Trophoblast cell (in vitro differentiated cells and primary cell): ENCODE results near the gene DMXL2.
"Not testable (repeated sequence)": the region's sequence is repeated elsewhere in the genome, so short reads cannot be mapped to it uniquely, and the experiment has no call there.

ENCODE experiments used
- DNase-seq, 2 donors: peaks; one replicate each; pipeline ENCODE4 v3.0.0-alpha.2; 2016
- H2AFZ ChIP-seq: 2 replicates; pipeline ENCODE4 v1.6.1; 2013; ENCODE audit warnings: low read length, moderate library complexity, mild to moderate bottlenecking; ENCODE audit not compliant: insufficient read depth, poor library complexity
- H2AK5ac ChIP-seq: 2 replicates; pipeline ENCODE4 v1.6.1; 2013; ENCODE audit warnings: mild to moderate bottlenecking, low read length
- H2BK120ac ChIP-seq: 2 replicates; pipeline ENCODE4 v1.6.1; 2013; ENCODE audit warnings: low read length, mild to moderate bottlenecking, moderate library complexity; ENCODE audit not compliant: insufficient read depth, poor library complexity
- H2BK12ac ChIP-seq: 2 replicates; pipeline ENCODE4 v1.6.1; 2013; ENCODE audit warnings: mild to moderate bottlenecking, low read length, moderate library complexity
- H2BK5ac ChIP-seq: 2 replicates; pipeline ENCODE4 v1.6.1; 2013; ENCODE audit warnings: low read length, low read depth, moderate library complexity, mild to moderate bottlenecking; ENCODE audit not compliant: poor library complexity
- H3K14ac ChIP-seq: 2 replicates; pipeline ENCODE4 v1.6.1; 2013; ENCODE audit warnings: mild to moderate bottlenecking, low read length
- H3K18ac ChIP-seq: 2 replicates; pipeline ENCODE4 v1.6.1; 2013; ENCODE audit warnings: mild to moderate bottlenecking, low read length
- H3K23ac ChIP-seq: 2 replicates; pipeline ENCODE4 v1.6.1; 2013; ENCODE audit warnings: low read length
- H3K27ac ChIP-seq: 2 replicates; pipeline ENCODE4 v1.5.1; 2013; ENCODE audit warnings: low read depth, mild to moderate bottlenecking, inconsistent platforms, low read length, moderate library complexity
- H3K27me3 ChIP-seq: 2 replicates; pipeline ENCODE4 v1.6.1; 2013; ENCODE audit warnings: inconsistent platforms, mild to moderate bottlenecking, low read length, moderate library complexity; ENCODE audit not compliant: insufficient read depth
- H3K36me3 ChIP-seq, 2 experiments: 1 replicate in 1 of 2; 2 replicates in 1 of 2; pipeline ENCODE4 v1.6.1; 2013; ENCODE audit warnings: low read length in 2 of 2, mild to moderate bottlenecking in 2 of 2, moderate library complexity in 1 of 2; ENCODE audit not compliant: insufficient read depth in 2 of 2, control insufficient read depth in 1 of 2
- H3K4ac ChIP-seq: 2 replicates; pipeline ENCODE4 v1.6.1; 2013; ENCODE audit warnings: low read depth, mild to moderate bottlenecking, low read length, moderate library complexity
- H3K4me1 ChIP-seq, 2 experiments: 1 replicate in 1 of 2; 2 replicates in 1 of 2; pipeline ENCODE4 v1.6.1; 2013; ENCODE audit warnings: low read length in 2 of 2, mild to moderate bottlenecking in 2 of 2, moderate library complexity in 1 of 2; ENCODE audit not compliant: insufficient read depth in 2 of 2, control insufficient read depth in 1 of 2
- H3K4me2 ChIP-seq: 2 replicates; pipeline ENCODE4 v1.6.1; 2013; ENCODE audit warnings: inconsistent platforms, mild to moderate bottlenecking, low read length, moderate library complexity
- H3K4me3 ChIP-seq: 2 replicates; pipeline ENCODE4 v1.5.1; 2013; ENCODE audit warnings: mild to moderate bottlenecking, low read depth, low read length, inconsistent platforms
- H3K79me1 ChIP-seq: one replicate; pipeline ENCODE4 v1.6.1; 2013; ENCODE audit warnings: low read length
- H3K79me2 ChIP-seq: 2 replicates; pipeline ENCODE4 v1.6.1; 2013; ENCODE audit warnings: low read length, mild to moderate bottlenecking; ENCODE audit not compliant: control insufficient read depth, insufficient read depth, poor library complexity
- H3K9ac ChIP-seq: 2 replicates; pipeline ENCODE4 v1.6.1; 2013; ENCODE audit warnings: mild to moderate bottlenecking, low read length
- H3K9me3 ChIP-seq: 2 replicates; pipeline ENCODE4 v1.6.1; 2013; ENCODE audit warnings: low read depth, mild to moderate bottlenecking, control low read depth, inconsistent platforms, low read length; ENCODE audit not compliant: insufficient read depth
- H4K12ac ChIP-seq: 2 replicates; pipeline ENCODE4 v1.6.1; 2013; ENCODE audit warnings: low read depth, mild to moderate bottlenecking, low read length, moderate library complexity
- H4K8ac ChIP-seq: 2 replicates; pipeline ENCODE4 v1.6.1; 2013; ENCODE audit warnings: low read depth, mild to moderate bottlenecking, low read length, moderate library complexity
- H4K91ac ChIP-seq: one replicate; pipeline ENCODE4 v1.6.1; 2013; ENCODE audit warnings: low read depth, mild to moderate bottlenecking, low read length, moderate library complexity
- WGBS: extraction: QIAGEN DNeasy Blood & Tissue Kit; methylation state at CpG from one replicate; pipeline ENCODE4 v1.1.7; 2013; ENCODE audit warnings: missing lambda C conversion rate; ENCODE audit not compliant: insufficient read length, insufficient coverage; ENCODE audit errors: extremely low coverage; 5-methylcytosine and 5-hydroxymethylcytosine counted together

DMXL2 gene

DNA sequence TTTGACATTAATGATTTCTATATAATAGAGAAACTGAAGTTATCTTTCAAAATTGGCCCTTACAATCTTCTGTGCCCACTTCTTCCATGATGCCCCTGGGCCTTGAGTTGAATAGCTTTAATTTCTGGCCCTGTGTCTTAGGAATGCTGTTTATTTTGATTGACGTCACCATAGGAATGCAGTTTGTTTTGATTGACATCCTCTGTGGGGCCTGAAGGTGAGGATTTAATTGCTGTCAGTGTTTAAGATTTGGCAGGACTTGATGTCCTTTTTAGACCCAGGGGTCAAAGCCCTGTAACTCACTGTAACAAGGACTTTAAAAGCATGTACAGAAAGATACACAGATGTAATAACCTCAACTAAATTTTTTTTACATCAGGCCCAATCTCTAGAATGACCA is 197.8 kb downstream of the DMXL2 start:
- Histone ChIP-seq H3K79me2 (no peaks in the 10 kb centered on the region), H3K9ac (no peak overlapping the region), H3K14ac (no peak overlapping the region), H2AFZ (no peak overlapping the region), H3K18ac (no peak overlapping the region), H4K91ac (no peak overlapping the region), H3K27ac (no peak overlapping the region), H4K12ac (no peak overlapping the region), H3K27me3 (no peaks in the 10 kb centered on the region), H4K8ac (no peak overlapping the region), H2AK5ac (no peak overlapping the region), H3K79me1 (no peaks in the 10 kb centered on the region), H3K4ac (no peak overlapping the region), H2BK120ac (no peak overlapping the region), H3K4me2 (no peak overlapping the region), H3K23ac (no peak overlapping the region), H2BK5ac (no peak overlapping the region), H2BK12ac (no peak overlapping the region), H3K36me3 (no peaks in the 10 kb centered on the region), H3K4me3 (no peak overlapping the region), H3K4me1 (peaks cover 0 to 3% of the 10 kb centered on the region in 2 experiments), H3K9me3 (no peaks in the 10 kb centered on the region)
- WGBS, result no CpG with 5 or more reads among the region's 1 CpG
- peak; percentile 7 to 94 for DNase-seq

DNA sequence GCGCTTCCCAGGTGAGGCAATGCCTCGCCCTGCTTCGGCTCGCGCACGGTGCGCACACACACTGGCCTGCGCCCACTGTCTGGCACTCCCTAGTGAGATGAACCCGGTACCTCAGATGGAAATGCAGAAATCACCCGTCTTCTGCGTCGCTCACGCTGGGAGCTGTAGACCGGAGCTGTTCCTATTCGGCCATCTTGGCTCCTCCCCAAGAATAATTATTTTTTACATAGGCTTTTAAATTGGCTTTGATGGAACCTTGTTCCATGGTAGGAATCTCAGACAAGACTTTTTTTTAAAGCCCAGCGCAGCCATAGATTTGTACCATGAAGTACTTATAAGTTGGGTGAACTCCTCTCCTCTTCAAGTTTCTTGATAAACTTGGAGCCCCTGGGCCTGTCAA is 199.5 kb downstream of the DMXL2 start:
- not testable (repeated sequence) for H3K79me1 ChIP-seq, H2AFZ ChIP-seq, H3K23ac ChIP-seq, H3K36me3 ChIP-seq, H3K4me3 ChIP-seq, H4K12ac ChIP-seq, H3K27me3 ChIP-seq, H3K79me2 ChIP-seq, H3K14ac ChIP-seq, H4K91ac ChIP-seq, H3K27ac ChIP-seq, H3K4me1 ChIP-seq, H3K18ac ChIP-seq, H2BK5ac ChIP-seq, H4K8ac ChIP-seq, H3K9me3 ChIP-seq, H3K4ac ChIP-seq, H2AK5ac ChIP-seq, H3K9ac ChIP-seq, H2BK12ac ChIP-seq, H2BK120ac ChIP-seq, H3K4me2 ChIP-seq, DNase-seq
- no CpG with 5 or more reads among the region's 16 CpGs for WGBS

DNA sequence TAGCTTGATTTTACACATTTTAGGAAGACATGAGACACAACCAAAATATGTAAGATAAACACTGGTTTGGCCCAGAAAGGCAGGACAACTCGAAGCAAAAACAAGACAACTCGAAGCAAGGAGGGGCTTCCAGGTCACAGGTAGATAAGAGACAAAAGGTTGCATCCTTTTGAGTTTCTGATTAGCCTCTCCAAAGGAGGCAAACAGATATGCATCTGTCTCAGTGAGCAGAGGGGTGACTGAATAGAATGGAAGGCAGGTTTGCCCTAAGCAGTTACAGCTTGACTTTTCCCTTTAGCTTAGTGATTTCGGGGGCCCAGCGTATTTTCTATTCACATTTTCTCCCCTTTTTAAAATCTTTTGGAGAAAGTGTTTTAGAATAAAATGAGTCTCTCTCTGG is 206.4 kb downstream of the DMXL2 start:
- H4K91ac ChIP-seq, result no peak overlapping the region
- H3K27me3 ChIP-seq, result no peaks in the 10 kb centered on the region
- H3K4me1 ChIP-seq, result no peaks in the 10 kb centered on the region
- H3K18ac ChIP-seq, result no peak overlapping the region
- H3K4me3 ChIP-seq, result no peak overlapping the region
- no peak overlapping the region for H3K14ac ChIP-seq
- no peak for DNase-seq
- H2AK5ac ChIP-seq, result no peak overlapping the region
- H3K27ac ChIP-seq, result no peak overlapping the region
- H2BK12ac ChIP-seq, result no peak overlapping the region
- no peak overlapping the region for H2BK5ac ChIP-seq
- H3K79me2 ChIP-seq, result no peaks in the 10 kb centered on the region
- no peaks in the 10 kb centered on the region for H3K79me1 ChIP-seq
- no peak overlapping the region for H3K4ac ChIP-seq
- no peak overlapping the region for H3K23ac ChIP-seq
- no peak overlapping the region for H2BK120ac ChIP-seq
- H3K4me2 ChIP-seq, result no peak overlapping the region
- no peak overlapping the region for H2AFZ ChIP-seq
- H3K9me3 ChIP-seq, result no peaks in the 10 kb centered on the region
- no peak overlapping the region for H4K8ac ChIP-seq
- no peak overlapping the region for H4K12ac ChIP-seq
- no peak overlapping the region for H3K9ac ChIP-seq
- no peaks in the 10 kb centered on the region for H3K36me3 ChIP-seq
- WGBS, result no CpG with 5 or more reads among the region's 4 CpGs

DNA sequence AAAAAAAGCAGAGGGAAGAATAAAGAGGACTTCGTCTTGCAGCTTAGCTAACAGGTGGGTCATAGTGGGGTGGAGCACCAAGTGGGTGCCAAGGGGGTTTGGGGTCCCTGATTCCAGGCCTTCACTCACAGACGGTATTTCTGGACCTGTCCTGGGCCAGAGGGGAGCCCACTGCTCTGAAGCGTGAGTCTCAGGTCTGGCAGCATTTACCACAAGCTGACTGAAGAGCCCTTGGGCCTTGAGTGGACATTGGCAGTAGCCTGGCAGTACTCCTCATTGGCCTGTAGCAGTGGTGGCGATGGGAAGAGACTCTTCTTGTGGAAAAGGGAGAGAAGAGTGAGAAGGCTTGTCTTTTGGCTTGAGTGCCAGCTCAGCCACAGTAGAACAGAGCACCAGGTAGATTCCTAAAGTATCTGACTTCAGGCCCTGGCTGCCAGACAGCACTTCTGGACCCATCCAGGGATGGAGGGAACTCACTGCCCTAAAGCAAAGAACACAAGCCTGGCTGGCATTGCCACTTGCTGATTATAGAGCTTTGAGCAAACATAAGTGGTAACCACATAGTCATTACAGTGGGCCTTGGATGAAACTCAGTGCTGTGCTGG is 208.2 kb downstream of the DMXL2 start:
- no CpG with 5 or more reads among the region's 4 CpGs for WGBS
- Histone ChIP-seq H2BK5ac (no peak overlapping the region), H2BK12ac (no peak overlapping the region), H3K4me2 (no peak overlapping the region), H3K14ac (no peak overlapping the region), H3K18ac (no peak overlapping the region), H3K27me3 (no peaks in the 10 kb centered on the region), H3K4ac (no peak overlapping the region), H3K9me3 (no peaks in the 10 kb centered on the region), H4K12ac (no peak overlapping the region), H3K36me3 (no peaks in the 10 kb centered on the region), H3K23ac (no peak overlapping the region), H3K4me1 (no peaks in the 10 kb centered on the region), H2BK120ac (no peak overlapping the region), H3K9ac (no peak overlapping the region), H3K79me2 (no peaks in the 10 kb centered on the region), H3K27ac (no peak overlapping the region), H2AFZ (no peak overlapping the region), H3K4me3 (no peak overlapping the region), H4K91ac (no peak overlapping the region), H2AK5ac (no peak overlapping the region), H3K79me1 (no peaks in the 10 kb centered on the region), H4K8ac (no peak overlapping the region)
- no peak for DNase-seq
